T-helper 2 cell treated with Interferon-gamma antibody and Interleukin-4, amounts not matched to agents 5 μg/mL and 100 μg/mL, for 36 hours (primary cell): ENCODE data around the gene CISTR.
A peak's percentile ranks its signal among the peaks of the same experiment; 100 is the strongest.

Experiments used
- DNase-seq: peaks from one replicate; pipeline ENCODE4 v3.0.0; 2021; ENCODE audit warnings: low spot score
- H3K27ac Mint-ChIP-seq: one replicate; pipeline ENCODE4 v1.8.0; 2021; ENCODE audit warnings: mild to moderate bottlenecking, mixed read lengths
- H3K27me3 Mint-ChIP-seq: one replicate; pipeline ENCODE4 v1.8.0; 2021; ENCODE audit warnings: low read depth, mixed read lengths
- H3K36me3 Mint-ChIP-seq: one replicate; pipeline ENCODE4 v1.8.0; 2021; ENCODE audit warnings: low read depth, mixed read lengths
- H3K4me1 Mint-ChIP-seq: one replicate; pipeline ENCODE4 v1.8.0; 2021; ENCODE audit warnings: low read depth, mixed read lengths
- H3K4me3 Mint-ChIP-seq: one replicate; pipeline ENCODE4 v1.8.0; 2022; ENCODE audit warnings: mild to moderate bottlenecking, moderate library complexity, mixed read lengths
- H3K9me3 Mint-ChIP-seq: one replicate; pipeline ENCODE4 v1.8.0; 2021; ENCODE audit warnings: mixed read lengths

Gene CISTR

GRCh38 chr12:53757101-53757770, 5.5 kb upstream of the CISTR start:
- Mint-ChIP-seq H3K27ac (no peak overlapping the region), H3K4me1 (peaks cover 17% of the 10 kb centered on the region), H3K27me3 (peaks cover 42% of the 10 kb centered on the region), H3K36me3 (no peaks in the 10 kb centered on the region), H3K4me3 (peak overlapping the region; percentile 52), H3K9me3 (no peaks in the 10 kb centered on the region)
- peak; percentile 77 for DNase-seq

DNA sequence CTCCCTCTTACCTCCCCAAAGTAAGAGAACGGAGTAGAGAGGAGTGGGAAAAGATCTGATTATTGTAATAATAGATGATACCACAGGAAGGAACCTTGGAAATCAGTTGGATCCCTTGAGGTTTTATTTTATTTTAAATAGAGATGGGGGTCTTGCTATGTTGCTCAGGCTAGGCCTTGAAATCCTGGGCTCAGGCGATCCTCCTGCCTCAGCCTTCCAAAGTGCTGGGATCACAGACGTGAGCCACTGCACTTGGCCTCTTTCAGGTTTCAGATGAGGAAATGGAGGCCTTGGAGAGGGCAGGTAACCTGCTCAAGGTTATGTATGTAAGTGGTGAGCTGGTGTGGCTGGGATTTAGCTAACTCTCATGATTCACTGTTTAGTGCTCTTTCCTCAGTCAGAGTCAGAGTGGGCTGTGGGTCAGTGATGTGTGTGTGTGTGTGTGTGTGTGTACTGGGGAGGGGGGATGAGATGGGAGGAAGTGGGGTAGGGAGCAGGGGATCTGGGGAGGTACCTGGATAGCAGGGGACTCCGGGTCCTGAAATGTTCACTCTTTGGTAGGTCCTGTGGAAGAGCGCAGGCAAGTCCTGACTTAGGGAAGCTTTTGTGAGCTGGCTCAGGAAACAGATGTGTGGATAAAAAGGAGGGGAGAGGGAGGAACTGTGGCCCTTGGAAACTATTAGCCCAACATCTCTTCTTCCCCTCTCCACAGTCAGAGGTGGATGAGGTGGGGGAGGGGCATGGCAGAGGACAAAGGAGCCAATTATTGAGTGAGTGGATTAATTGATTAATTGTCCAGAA, 4.7 kb upstream of the CISTR start:
- peaks cover 19% of the 10 kb centered on the region for H3K4me1 Mint-ChIP-seq
- H3K27ac Mint-ChIP-seq = no peak overlapping the region
- H3K27me3 Mint-ChIP-seq = peaks cover 39% of the 10 kb centered on the region
- DNase-seq = no peak
- H3K9me3 Mint-ChIP-seq = no peaks in the 10 kb centered on the region
- peak overlapping the region; percentile 52 for H3K4me3 Mint-ChIP-seq
- no peaks in the 10 kb centered on the region for H3K36me3 Mint-ChIP-seq

- no peak overlapping the region for H3K4me3 Mint-ChIP-seq
- peaks cover 19% of the 10 kb centered on the region for H3K4me1 Mint-ChIP-seq
- no peak overlapping the region for H3K27ac Mint-ChIP-seq
- no peaks in the 10 kb centered on the region for H3K9me3 Mint-ChIP-seq
- no peaks in the 10 kb centered on the region for H3K36me3 Mint-ChIP-seq
- DNase-seq = no peak
- peaks cover 36% of the 10 kb centered on the region for H3K27me3 Mint-ChIP-seq
These were observed 4.1 kb upstream of the CISTR start for GRCh38 chr12:53755893-53756292.

DNA sequence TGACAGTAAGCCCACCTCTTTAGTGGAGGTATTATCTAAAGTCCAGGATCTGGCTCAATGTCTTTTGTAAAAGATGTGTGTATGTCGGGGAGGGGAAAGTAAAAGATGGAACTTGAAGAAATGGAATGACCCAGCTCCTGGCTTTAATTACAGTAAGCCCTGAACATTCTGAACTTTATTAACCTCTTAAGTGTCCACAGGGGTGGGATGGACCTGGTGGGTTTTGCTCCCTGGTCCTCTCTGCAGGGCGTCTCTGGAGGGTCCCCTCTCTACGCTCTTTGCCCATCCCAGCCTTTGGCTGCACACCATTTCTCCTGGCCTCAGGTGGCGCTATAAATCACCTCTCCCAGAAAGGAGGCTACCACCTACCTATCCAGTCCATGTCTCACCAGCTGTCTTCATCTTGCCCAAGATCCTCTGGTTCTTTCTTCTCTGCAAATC, 3.7 kb upstream of the CISTR start:
- H3K27ac Mint-ChIP-seq = no peak overlapping the region
- no peak overlapping the region for H3K4me3 Mint-ChIP-seq
- no peaks in the 10 kb centered on the region for H3K9me3 Mint-ChIP-seq
- H3K27me3 Mint-ChIP-seq = peaks cover 32% of the 10 kb centered on the region
- H3K36me3 Mint-ChIP-seq = no peaks in the 10 kb centered on the region
- DNase-seq = no peak
- peaks cover 19% of the 10 kb centered on the region for H3K4me1 Mint-ChIP-seq

DNA sequence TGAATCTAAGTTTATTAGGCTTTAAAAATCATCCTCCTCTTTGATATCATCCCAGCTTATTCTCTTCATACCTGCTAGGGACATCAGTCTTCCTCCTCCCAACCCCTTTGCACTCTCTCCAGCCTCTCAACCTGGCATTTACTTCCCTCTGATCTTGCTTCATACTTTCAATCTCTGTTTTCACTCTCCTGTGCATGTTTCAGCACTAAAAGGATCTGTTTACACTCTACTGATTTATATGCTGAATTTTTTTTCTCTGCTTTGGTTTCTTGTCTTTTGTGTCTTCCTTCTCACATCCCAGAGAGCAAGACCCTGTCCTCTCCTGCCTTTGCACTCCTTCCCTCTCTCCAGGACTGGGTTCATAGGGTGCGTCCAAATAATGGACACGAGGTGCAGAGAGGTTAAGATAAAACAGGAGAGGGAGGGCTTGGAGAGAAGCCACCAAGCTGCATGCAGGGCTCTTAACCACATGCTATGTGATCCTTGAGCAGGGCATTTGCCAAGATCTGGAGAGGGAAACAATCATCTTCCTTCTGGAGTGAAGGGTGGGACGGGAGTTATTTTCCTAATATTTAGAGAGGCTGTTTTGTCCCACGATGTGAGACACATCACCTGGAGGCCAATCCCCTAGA, 3.0 kb upstream of the CISTR start:
- no peaks in the 10 kb centered on the region for H3K36me3 Mint-ChIP-seq
- no peak overlapping the region for H3K4me3 Mint-ChIP-seq
- H3K27ac Mint-ChIP-seq = no peak overlapping the region
- peaks cover 19% of the 10 kb centered on the region for H3K4me1 Mint-ChIP-seq
- DNase-seq = no peak
- peaks cover 28% of the 10 kb centered on the region for H3K27me3 Mint-ChIP-seq
- no peaks in the 10 kb centered on the region for H3K9me3 Mint-ChIP-seq

DNA sequence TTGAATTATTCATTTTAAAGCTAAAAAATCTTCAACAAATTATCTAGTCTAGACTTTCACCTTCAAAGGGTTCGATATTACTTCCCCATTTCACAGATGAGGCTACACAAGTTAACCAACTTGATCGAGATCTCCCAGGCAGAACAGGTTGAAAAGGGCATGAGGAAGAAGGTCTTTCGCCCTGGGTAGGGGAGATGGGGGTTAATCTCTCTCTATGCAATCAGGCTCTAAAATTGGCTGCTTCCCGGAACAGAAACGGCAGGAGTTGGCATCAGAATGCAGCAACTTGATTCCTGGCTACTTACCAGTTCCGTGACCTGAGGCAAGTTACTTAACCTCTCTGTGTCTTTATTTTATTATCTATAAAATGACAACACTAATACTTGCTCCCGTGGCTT, 2.4 kb upstream of the CISTR start:
- no peak for DNase-seq
- Mint-ChIP-seq H3K36me3 (no peaks in the 10 kb centered on the region), H3K27ac (no peak overlapping the region), H3K4me3 (no peak overlapping the region), H3K9me3 (no peaks in the 10 kb centered on the region), H3K27me3 (peaks cover 22% of the 10 kb centered on the region), H3K4me1 (peaks cover 19% of the 10 kb centered on the region)

DNA sequence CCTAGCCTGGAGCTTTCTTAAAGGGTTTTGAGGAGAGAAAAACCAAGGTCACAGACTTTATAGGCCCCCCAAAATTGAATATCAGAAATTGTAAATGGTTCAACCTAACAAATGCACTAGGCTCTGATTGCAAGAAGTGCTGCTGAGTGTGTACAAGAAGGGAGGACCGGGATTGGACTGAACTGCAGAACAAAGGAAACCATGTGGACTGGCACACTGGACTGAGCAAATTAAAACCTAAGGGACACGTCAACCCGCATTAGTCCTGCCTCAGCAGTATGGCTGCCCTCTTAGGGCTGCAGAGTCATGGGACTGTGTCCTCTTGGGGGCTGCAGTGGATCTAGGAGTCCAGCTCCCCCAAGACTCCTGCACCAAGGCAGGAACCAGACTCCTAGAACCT, 842 bp upstream of the CISTR start:
- peaks cover 21% of the 10 kb centered on the region for H3K4me1 Mint-ChIP-seq
- H3K36me3 Mint-ChIP-seq = no peaks in the 10 kb centered on the region
- DNase-seq = no peak
- H3K27me3 Mint-ChIP-seq = peaks cover 6% of the 10 kb centered on the region
- H3K4me3 Mint-ChIP-seq = no peak overlapping the region
- no peak overlapping the region for H3K27ac Mint-ChIP-seq
- no peaks in the 10 kb centered on the region for H3K9me3 Mint-ChIP-seq

- no peak for DNase-seq
- Mint-ChIP-seq H3K4me3 (no peak overlapping the region), H3K27me3 (peaks cover 6% of the 10 kb centered on the region), H3K9me3 (no peaks in the 10 kb centered on the region), H3K36me3 (no peaks in the 10 kb centered on the region), H3K27ac (no peak overlapping the region), H3K4me1 (peaks cover 23% of the 10 kb centered on the region)
These were observed 418 bp upstream of the CISTR start for GRCh38 chr12:53752192-53752601.

- Mint-ChIP-seq H3K27ac (no peak overlapping the region), H3K27me3 (peaks cover 6% of the 10 kb centered on the region), H3K9me3 (no peaks in the 10 kb centered on the region), H3K4me3 (peak overlapping the region; percentile 51), H3K4me1 (peaks cover 21% of the 10 kb centered on the region), H3K36me3 (no peaks in the 10 kb centered on the region)
- no peak for DNase-seq
These were observed 905 bp downstream of the CISTR start for GRCh38 chr12:53750812-53751335.

DNA sequence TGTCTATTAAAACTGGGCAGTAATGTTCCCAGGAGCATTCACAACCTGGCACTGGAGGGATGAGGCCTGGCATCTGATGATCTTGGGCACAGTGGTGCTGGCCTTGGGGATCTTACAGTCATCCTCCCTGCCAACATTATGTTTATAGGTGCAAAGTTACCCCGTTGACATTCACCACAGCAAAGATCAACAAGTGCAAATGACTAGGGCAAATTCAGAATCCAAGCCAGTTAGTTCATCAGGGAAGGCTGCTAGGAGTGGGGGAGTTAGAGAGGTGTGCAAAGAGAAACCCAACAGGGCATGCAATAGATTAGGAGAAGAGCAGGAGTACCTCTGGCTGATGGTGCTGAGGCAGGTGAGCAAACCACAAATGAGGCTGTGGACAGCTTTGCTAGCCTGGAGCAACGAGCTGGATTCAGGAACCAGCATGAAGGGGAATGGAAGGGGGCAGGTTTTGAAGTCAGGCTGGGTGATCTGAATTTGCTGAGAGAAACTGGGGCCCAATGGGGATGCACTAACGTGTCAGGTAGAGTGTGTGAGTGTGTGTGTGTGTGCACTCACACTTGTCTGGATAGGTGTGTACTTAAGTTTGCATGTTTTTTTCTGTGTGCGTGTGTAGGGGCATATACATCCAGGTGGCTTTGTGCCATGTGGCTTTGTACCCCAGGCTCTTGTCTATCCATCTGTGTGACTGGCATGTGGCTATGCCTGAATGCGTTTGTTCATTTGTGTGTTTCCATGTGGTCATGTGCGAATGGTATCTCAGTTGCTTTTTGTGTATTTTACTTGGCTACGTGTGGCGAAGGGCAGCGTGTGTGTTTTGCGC, 1.6 kb downstream of the CISTR start:
- Mint-ChIP-seq H3K27me3 (peaks cover 6% of the 10 kb centered on the region), H3K9me3 (no peaks in the 10 kb centered on the region), H3K4me1 (peaks cover 15% of the 10 kb centered on the region), H3K4me3 (no peak overlapping the region), H3K36me3 (no peaks in the 10 kb centered on the region), H3K27ac (no peak overlapping the region)
- DNase-seq = no peak

DNA sequence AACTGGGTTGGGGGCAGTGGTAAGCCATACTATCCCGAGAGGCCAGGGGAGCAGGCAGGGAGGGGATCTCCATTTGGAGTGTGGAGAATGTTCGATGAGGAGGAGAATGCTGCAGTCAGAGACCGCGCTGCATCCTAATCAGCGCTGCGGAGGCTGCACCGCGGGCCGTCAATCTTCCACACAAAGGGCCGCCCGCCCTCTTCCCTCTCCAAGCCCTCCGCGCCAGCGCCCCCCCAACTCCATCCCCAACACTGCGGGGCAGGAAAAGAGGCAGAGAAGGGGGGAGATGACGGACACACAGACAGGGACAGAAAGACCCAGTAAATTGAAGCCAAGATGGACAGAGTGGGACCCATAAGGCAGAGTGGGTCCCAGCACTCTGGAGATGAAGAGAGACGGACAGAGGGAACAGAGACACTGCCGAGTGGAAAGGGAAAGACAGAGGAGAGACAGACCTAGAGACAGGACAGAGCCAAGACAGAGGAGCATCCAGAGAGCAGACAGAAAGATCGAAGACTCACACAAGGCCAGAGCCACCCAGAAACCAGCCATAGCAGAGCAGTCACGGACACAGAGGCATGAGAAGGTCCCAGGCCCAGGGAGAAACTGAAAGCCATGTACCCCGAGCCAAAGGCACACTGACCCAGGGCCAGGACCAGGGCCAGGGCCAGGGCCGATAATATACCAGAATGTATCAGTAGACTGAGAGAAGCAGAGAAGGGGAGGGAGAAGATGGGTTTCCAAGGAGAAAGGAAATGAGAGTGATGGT, 3.5 kb downstream of the CISTR start:
- Mint-ChIP-seq H3K4me3 (no peak overlapping the region), H3K9me3 (no peaks in the 10 kb centered on the region), H3K27ac (no peak overlapping the region), H3K27me3 (peaks cover 23% of the 10 kb centered on the region), H3K4me1 (peaks cover 17% of the 10 kb centered on the region), H3K36me3 (no peaks in the 10 kb centered on the region)
- no peak for DNase-seq

DNA sequence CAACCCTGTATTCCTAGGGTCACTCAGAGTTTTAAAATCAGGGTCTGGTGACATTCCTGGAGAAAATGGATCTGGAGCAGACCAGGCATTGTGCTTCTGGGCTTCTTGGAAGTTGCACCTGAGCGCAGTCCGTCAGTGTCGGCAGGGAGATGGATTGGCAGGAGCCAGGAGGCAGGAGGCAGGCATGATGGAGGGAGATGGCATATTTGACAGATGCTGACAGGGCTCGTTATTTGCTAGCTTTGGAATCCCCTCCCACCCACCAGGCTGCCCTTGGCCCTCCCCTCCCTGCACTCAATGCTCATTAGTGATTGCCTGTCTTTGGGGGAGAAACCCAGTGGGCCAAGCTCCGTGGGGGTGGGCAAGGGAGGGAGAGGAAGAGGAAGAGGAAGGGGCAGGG, 4.7 kb downstream of the CISTR start:
- no peaks in the 10 kb centered on the region for H3K36me3 Mint-ChIP-seq
- H3K4me1 Mint-ChIP-seq = peaks cover 18% of the 10 kb centered on the region
- H3K27ac Mint-ChIP-seq = no peak overlapping the region
- peaks cover 33% of the 10 kb centered on the region for H3K27me3 Mint-ChIP-seq
- H3K9me3 Mint-ChIP-seq = no peaks in the 10 kb centered on the region
- no peak for DNase-seq
- H3K4me3 Mint-ChIP-seq = no peak overlapping the region

DNA sequence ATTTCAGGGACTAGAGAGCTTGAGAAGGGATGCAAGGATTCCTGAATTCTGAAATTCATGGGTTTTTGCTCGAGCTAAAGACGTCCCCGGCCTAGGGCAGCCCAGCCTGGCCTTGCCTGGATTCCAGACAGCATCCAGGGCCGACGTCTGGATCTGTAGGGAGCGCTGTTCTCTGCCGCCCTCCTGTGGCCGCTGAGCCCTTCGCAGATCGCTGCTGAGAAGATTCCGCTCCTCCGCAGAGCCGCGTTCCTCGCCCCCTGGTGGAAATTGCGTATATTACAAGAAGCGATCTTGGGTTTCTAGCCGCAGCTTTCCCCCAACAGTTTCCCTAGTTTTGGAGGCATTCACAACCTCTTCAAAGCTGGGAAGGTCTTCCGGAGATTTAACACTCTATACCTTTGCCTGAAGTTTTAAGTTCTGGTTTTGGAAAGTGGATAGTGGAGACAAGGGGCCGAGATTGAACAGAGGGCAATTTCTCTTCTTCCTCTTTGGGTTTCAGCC, 5.1 kb downstream of the CISTR start:
- Mint-ChIP-seq H3K36me3 (no peaks in the 10 kb centered on the region), H3K27me3 (peaks cover 33% of the 10 kb centered on the region), H3K27ac (no peak overlapping the region), H3K4me3 (no peak overlapping the region), H3K9me3 (no peaks in the 10 kb centered on the region), H3K4me1 (peaks cover 16% of the 10 kb centered on the region)
- DNase-seq = peak; percentile 78
